Tibial nerve (tissue), 4 donors: ENCODE measurements around the gene FRMD4A.

Experiments
- CTCF ChIP-seq, 5 experiments: fragments of 200-600 bp in 3 of 5; fragments of 450-650 bp in 2 of 5; sonication (generic) in 3 of 5; IDR thresholded peaks; one replicate each; pipeline ENCODE4 v1.5.1; 2016 to 2019; ENCODE audit warnings: antibody characterized with exemption in 5 of 5, mild to moderate bottlenecking in 3 of 5, moderate library complexity in 2 of 5
- EP300 ChIP-seq, 2 donors: sonication (generic); formaldehyde crosslinking; IDR thresholded peaks; one replicate each; pipeline ENCODE4 v1.6.1; 2017; ENCODE audit warnings: antibody characterized with exemption in 2 of 2, mild to moderate bottlenecking in 1 of 2

- TF ChIP-seq EP300 (IDR thresholded peaks at IDR 0.05) (no peak), CTCF (IDR thresholded peaks at IDR 0.05) (no peak)
Observed at GRCh38 chr10:13812804-13813203, 517.9 kb downstream of the FRMD4A start.
